Astrocyte (in vitro differentiated cells and primary cell): ENCODE results near the gene CPED1. TPM values are rescaled to one million over a fixed set of nuclear protein-coding genes. Genes with fewer than 3 reads are reported as not detected.

Experiments used
- DNase-seq: peaks from one replicate; pipeline ENCODE4 v3.0.0-alpha.2; 2010; ENCODE audit warnings: low read depth
- FAIRE-seq: peaks from 2 replicates; lab custom pipeline; 2011; peaks lifted over from hg19 to GRCh38; lab: Jason Lieb, UNC
- H2AFZ ChIP-seq: 2 replicates; pipeline ENCODE4 v1.6.0; 2012; ENCODE audit warnings: low read depth, low read length, inconsistent platforms
- H3K27ac ChIP-seq: 2 replicates; pipeline ENCODE4 v1.5.1; 2011; ENCODE audit warnings: low read depth, low read length, inconsistent platforms
- H3K27me3 ChIP-seq: 2 replicates; pipeline ENCODE4 v1.6.0; 2011; ENCODE audit warnings: low read length, inconsistent platforms; ENCODE audit not compliant: insufficient read depth
- H3K36me3 ChIP-seq: 2 replicates; pipeline ENCODE4 v1.5.1; 2011; ENCODE audit warnings: low read length, inconsistent platforms; ENCODE audit not compliant: insufficient read depth
- H3K4me1 ChIP-seq: 2 replicates; pipeline ENCODE4 v1.5.1; 2011; ENCODE audit warnings: low read length, inconsistent platforms; ENCODE audit not compliant: insufficient read depth
- H3K4me2 ChIP-seq: 2 replicates; pipeline ENCODE4 v1.6.0; 2012; ENCODE audit warnings: low read length, inconsistent platforms
- H3K4me3 ChIP-seq: 2 replicates; pipeline ENCODE4 v1.5.1; 2011; ENCODE audit warnings: low read depth, mild to moderate bottlenecking, low read length, inconsistent platforms; ENCODE audit not compliant: insufficient read depth
- H3K79me2 ChIP-seq: 2 replicates; pipeline ENCODE4 v1.6.0; 2012; ENCODE audit warnings: mild to moderate bottlenecking, low read length, inconsistent platforms; ENCODE audit not compliant: insufficient read depth
- H3K9ac ChIP-seq: 2 replicates; pipeline ENCODE4 v1.6.0; 2012; ENCODE audit warnings: mild to moderate bottlenecking, low read length, inconsistent platforms
- H3K9me3 ChIP-seq: 2 replicates; pipeline ENCODE4 v1.5.1; 2012; ENCODE audit warnings: low read depth, mild to moderate bottlenecking, low read length, inconsistent platforms; ENCODE audit not compliant: insufficient read depth
- H4K20me1 ChIP-seq: 2 replicates; pipeline ENCODE4 v1.6.0; 2012; ENCODE audit warnings: low read length, inconsistent platforms; ENCODE audit not compliant: insufficient read depth
- H3K27ac Mint-ChIP-seq: one replicate; pipeline ENCODE4 v1.8.0; 2021; ENCODE audit warnings: mild to moderate bottlenecking, mixed read lengths; ENCODE audit not compliant: unreplicated experiment
- H3K27me3 Mint-ChIP-seq: one replicate; pipeline ENCODE4 v1.8.0; 2021; ENCODE audit warnings: low read depth, mixed read lengths; ENCODE audit not compliant: unreplicated experiment
- H3K36me3 Mint-ChIP-seq: one replicate; pipeline ENCODE4 v1.8.0; 2021; ENCODE audit warnings: low read depth, mixed read lengths; ENCODE audit not compliant: unreplicated experiment
- H3K4me1 Mint-ChIP-seq: one replicate; pipeline ENCODE4 v1.8.0; 2021; ENCODE audit warnings: low read depth, mixed read lengths; ENCODE audit not compliant: unreplicated experiment
- H3K4me3 Mint-ChIP-seq: one replicate; pipeline ENCODE4 v1.8.0; 2021; ENCODE audit warnings: mild to moderate bottlenecking, moderate library complexity, mixed read lengths; ENCODE audit not compliant: unreplicated experiment
- H3K9me3 Mint-ChIP-seq: one replicate; pipeline ENCODE4 v1.8.0; 2021; ENCODE audit warnings: mild to moderate bottlenecking, mixed read lengths; ENCODE audit not compliant: unreplicated experiment
- EZH2 ChIP-seq: IDR thresholded peaks from 2 replicates; pipeline ENCODE4 v1.6.1; 2012; ENCODE audit warnings: mild to moderate bottlenecking, low read length, inconsistent platforms; ENCODE audit not compliant: insufficient read depth
- total RNA-seq: library from RNA; stranded (reverse); gene quantifications from 2 replicates; pipeline ENCODE4 v1.2.1, GENCODE V29; 2021
- TF ChIP-seq, protein P1 (sequence below): IDR thresholded peaks from 2 replicates; pipeline ENCODE4 v1.5.1; 2011; ENCODE audit warnings: low read depth, mild to moderate bottlenecking, inconsistent platforms, low read length, moderate library complexity; ENCODE audit not compliant: insufficient read depth

The CPED1 gene
- total RNA-seq, 1 donor from 2014 or later: 6.1 TPM

DNA sequence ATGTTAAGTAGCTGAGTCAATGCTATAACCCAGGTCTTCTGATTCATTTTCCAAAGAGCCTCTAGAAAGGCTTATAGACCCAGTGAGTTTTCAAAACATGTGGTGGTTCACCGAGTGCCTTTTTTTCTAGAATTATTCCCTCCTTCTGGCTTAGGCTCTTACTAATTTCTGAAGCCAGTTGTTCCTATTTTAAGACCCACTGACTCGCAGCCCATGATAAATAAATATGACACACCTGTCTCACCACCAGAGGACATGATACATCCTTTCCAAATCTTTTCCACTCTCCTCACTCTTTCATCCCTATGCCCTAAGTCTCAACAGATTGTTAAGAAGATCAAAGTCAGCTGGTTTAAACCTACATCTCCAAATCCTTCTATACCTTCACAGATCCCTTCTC is 214.3 kb downstream of the CPED1 start:
- peaks cover 2% of the 10 kb centered on the region for H3K27me3 Mint-ChIP-seq
- no peaks in the 10 kb centered on the region for H3K36me3 Mint-ChIP-seq
- H4K20me1 ChIP-seq: no peaks in the 10 kb centered on the region
- no peak overlapping the region for H3K27ac Mint-ChIP-seq
- H2AFZ ChIP-seq: no peak overlapping the region
- H3K4me1 ChIP-seq: no peaks in the 10 kb centered on the region
- no peaks in the 10 kb centered on the region for H3K9me3 Mint-ChIP-seq
- H3K4me1 Mint-ChIP-seq: no peaks in the 10 kb centered on the region
- FAIRE-seq: no peak
- TF ChIP-seq EZH2: no peak
- TF ChIP-seq, protein P1, sequence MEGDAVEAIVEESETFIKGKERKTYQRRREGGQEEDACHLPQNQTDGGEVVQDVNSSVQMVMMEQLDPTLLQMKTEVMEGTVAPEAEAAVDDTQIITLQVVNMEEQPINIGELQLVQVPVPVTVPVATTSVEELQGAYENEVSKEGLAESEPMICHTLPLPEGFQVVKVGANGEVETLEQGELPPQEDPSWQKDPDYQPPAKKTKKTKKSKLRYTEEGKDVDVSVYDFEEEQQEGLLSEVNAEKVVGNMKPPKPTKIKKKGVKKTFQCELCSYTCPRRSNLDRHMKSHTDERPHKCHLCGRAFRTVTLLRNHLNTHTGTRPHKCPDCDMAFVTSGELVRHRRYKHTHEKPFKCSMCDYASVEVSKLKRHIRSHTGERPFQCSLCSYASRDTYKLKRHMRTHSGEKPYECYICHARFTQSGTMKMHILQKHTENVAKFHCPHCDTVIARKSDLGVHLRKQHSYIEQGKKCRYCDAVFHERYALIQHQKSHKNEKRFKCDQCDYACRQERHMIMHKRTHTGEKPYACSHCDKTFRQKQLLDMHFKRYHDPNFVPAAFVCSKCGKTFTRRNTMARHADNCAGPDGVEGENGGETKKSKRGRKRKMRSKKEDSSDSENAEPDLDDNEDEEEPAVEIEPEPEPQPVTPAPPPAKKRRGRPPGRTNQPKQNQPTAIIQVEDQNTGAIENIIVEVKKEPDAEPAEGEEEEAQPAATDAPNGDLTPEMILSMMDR: no peak
- no peak overlapping the region for H3K4me2 ChIP-seq
- no peaks in the 10 kb centered on the region for H3K36me3 ChIP-seq
- no peak overlapping the region for H3K4me3 Mint-ChIP-seq
- H3K79me2 ChIP-seq: no peaks in the 10 kb centered on the region
- no peaks in the 10 kb centered on the region for H3K27me3 ChIP-seq
- no peak overlapping the region for H3K9ac ChIP-seq
- DNase-seq: no peak
- H3K27ac ChIP-seq: no peak overlapping the region
- H3K9me3 ChIP-seq: no peaks in the 10 kb centered on the region
- H3K4me3 ChIP-seq: no peak overlapping the region

DNA sequence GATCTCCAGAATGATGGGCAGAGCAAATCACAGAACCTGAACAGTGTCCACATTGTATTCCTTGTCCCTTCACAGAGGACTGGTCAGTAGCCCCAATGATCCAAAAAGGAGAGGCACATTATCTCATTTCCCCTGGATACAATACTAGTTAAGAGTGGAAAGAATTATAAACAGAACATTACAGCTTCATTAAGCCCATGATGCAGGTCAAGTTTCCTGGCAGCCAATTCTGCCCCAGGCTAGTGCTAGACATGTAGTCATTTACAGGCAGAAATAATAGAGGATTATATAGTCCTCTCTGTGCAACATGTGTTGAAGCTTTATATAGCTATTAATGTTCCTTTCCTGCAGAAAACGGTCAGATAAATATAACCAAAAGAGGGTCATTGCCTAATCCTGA is 216.0 kb downstream of the CPED1 start:
- H3K4me2 ChIP-seq: no peak overlapping the region
- H3K27ac ChIP-seq: no peak overlapping the region
- no peaks in the 10 kb centered on the region for H3K79me2 ChIP-seq
- no peak overlapping the region for H3K9ac ChIP-seq
- peaks cover 2% of the 10 kb centered on the region for H3K27me3 Mint-ChIP-seq
- no peak overlapping the region for H2AFZ ChIP-seq
- no peaks in the 10 kb centered on the region for H4K20me1 ChIP-seq
- H3K36me3 Mint-ChIP-seq: no peaks in the 10 kb centered on the region
- H3K4me3 Mint-ChIP-seq: no peak overlapping the region
- no peaks in the 10 kb centered on the region for H3K27me3 ChIP-seq
- DNase-seq (no peak), FAIRE-seq (no peak)
- H3K4me1 ChIP-seq: no peaks in the 10 kb centered on the region
- no peaks in the 10 kb centered on the region for H3K9me3 ChIP-seq
- H3K4me3 ChIP-seq: no peak overlapping the region
- no peak overlapping the region for H3K27ac Mint-ChIP-seq
- no peaks in the 10 kb centered on the region for H3K9me3 Mint-ChIP-seq
- no peaks in the 10 kb centered on the region for H3K4me1 Mint-ChIP-seq
- H3K36me3 ChIP-seq: no peaks in the 10 kb centered on the region
- TF ChIP-seq, protein P1: no peak
- TF ChIP-seq EZH2: no peak

DNA sequence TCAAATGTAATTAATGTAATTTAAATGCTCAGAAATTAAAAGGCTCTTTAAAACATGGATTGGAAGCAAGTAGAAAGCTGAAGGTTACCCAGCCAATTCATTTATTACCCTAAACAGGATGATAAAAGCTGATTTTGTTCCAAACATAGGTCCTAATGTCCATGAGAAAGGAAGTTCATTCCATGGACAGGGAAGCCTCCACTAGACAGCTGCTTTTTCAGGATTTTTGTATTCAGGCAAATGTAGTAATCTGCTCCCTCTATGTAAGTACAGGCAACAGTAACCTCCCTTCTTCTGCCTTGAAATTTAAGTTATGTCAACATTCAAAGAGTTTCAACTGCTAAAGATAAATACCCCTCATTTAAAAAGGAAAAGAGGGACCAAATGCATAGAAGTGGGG is 217.3 kb downstream of the CPED1 start:
- H3K4me3 ChIP-seq: no peak overlapping the region

More for the DNA sequence above, 217.3 kb downstream of the CPED1 start:
- Histone ChIP-seq H3K4me1 (no peaks in the 10 kb centered on the region), H3K4me2 (no peak overlapping the region), H3K27ac (no peak overlapping the region), H3K27me3 (no peaks in the 10 kb centered on the region), H3K9ac (no peak overlapping the region), H3K79me2 (no peaks in the 10 kb centered on the region), H4K20me1 (no peaks in the 10 kb centered on the region), H3K9me3 (no peaks in the 10 kb centered on the region), H3K36me3 (no peaks in the 10 kb centered on the region), H2AFZ (no peak overlapping the region)
- no peak for FAIRE-seq
- Mint-ChIP-seq H3K27ac (no peak overlapping the region), H3K4me3 (no peak overlapping the region), H3K4me1 (no peaks in the 10 kb centered on the region), H3K36me3 (no peaks in the 10 kb centered on the region), H3K27me3 (peaks cover 2% of the 10 kb centered on the region), H3K9me3 (no peaks in the 10 kb centered on the region)
- TF ChIP-seq, protein P1: no peak
- no peak for TF ChIP-seq EZH2
- DNase-seq: no peak
